ENCODE data around the gene ADAMTSL2.

- TF ChIP-seq POLR2AphosphoS5 (IDR thresholded peaks at IDR 0.05; ENCODE audit: low read depth, low read length) (no peak), TAF1 (IDR thresholded peaks at IDR 0.05; ENCODE audit: low read depth, low read length) (no peak), SPI1 (IDR thresholded peaks at IDR 0.05; ENCODE audit: low read depth, low read length) (no peak), POLR2A (IDR thresholded peaks at IDR 0.05; ENCODE audit: low read depth, low read length) (no peak)
These were observed 59.2 kb downstream of the ADAMTSL2 start for GRCh38 chr9:133593587-133594253.
